Suppressor macrophage treated with lipopolysaccharide for 1 hour (primary cell): ENCODE measurements around the gene PRM3.

Experiments used
- DNase-seq, 3 donors: peaks; one replicate each; pipeline ENCODE4 v3.0.0-alpha.2; 2020 to 2022

PRM3 gene

DNA sequence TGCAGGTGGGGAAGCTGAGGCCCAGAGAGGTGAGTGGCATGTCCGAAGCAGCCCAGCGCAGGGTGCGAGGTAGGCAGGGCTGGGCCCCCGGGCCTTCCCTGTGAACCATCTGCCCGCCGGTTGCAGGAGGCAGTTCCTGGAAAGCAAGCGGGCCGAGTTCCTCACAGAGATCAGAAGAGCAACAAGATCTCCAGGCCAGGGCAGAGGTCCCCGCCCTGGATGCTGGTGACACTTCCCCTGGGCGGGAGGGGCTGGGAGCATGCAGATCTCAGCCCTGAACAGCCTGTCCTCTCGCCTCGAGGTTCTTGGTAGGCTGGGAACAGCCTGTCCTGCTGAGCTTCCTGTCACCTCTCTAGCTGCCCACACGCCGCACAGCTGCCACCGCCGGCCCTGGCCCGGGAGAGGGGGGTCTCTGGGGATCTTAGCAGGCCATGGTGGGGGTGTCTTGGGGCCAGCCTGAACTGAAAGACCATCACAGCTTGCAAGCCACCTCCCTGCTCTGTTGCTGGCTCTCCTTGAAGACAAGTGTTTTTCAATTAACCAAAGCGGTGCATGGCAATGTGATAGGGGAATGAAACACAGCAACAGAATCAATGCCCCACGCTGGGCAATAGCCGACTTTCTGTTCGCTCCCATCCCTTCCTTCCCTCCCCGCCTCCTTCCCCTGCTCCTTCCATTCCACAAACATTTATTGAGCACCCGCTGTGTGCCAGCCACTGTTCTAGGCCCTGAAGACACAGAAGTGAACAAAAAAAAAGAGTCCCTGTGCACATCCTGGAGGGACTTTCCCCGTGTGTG is 49.1 kb downstream of the PRM3 start:
- peak; percentile 84 to 91 (median 87) for DNase-seq
